Placental pericyte (primary cell): ENCODE data around the gene HNRNPL. TPM values are rescaled to one million over a fixed set of nuclear protein-coding genes. Genes with fewer than 3 reads are reported as not detected.

Experiments used
- small RNA-seq: library from RNA; depleted of rRNA; stranded (forward); fragments of <200 nt; gene quantifications from one replicate; pipeline ENCODE3, GENCODE V24; 2012; ENCODE audit warnings: low replicate concordance
- total RNA-seq: library from RNA; depleted of rRNA; stranded (reverse); fragments of >200 nt; gene quantifications from 2 replicates; pipeline ENCODE4 v1.2.3, GENCODE V29; 2012

Gene HNRNPL
- 218 and 397 TPM in 2 replicates for total RNA-seq

DNA sequence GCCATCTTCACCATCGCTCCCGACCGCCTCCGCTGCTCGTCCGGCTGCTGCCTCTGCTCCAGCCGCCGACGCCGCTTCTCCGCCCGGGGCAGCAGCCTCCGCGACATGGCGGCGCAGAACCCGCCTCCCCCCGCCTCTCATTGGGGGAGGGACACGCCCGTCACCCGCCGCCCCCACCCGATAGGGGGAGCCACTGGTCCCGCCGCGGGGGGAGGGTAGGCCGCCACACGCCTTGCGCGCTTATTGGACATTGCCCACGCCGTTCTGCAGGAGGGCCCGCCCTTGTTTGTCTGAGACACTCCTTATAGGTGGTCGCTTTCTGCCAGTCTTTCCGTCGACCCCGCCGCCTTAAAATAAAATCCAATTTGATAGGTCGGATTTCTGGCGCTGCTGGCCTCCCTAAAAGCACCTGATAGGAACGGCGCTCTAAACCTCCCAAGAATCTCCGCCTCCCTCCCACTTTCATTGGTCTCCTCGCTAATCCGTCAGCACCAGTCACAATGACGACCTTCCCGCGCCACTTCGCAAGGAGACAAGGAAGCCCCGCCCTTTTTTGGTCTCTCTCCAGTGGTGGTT, at the start of gene HNRNPL:
Gene HNRNPL (minus strand): TSS at position 127 of the 576 bp plus-strand sequence. CDS start 20 bp downstream, at position 107.

GRCh38 chr19:38877781-38878574, 28.2 kb upstream of the HNRNPL start, which contains the start of gene RINL:
Gene RINL (minus strand): TSS chr19:38878275. CDS start chr19:38876742, 1,533 bp downstream.

DNA sequence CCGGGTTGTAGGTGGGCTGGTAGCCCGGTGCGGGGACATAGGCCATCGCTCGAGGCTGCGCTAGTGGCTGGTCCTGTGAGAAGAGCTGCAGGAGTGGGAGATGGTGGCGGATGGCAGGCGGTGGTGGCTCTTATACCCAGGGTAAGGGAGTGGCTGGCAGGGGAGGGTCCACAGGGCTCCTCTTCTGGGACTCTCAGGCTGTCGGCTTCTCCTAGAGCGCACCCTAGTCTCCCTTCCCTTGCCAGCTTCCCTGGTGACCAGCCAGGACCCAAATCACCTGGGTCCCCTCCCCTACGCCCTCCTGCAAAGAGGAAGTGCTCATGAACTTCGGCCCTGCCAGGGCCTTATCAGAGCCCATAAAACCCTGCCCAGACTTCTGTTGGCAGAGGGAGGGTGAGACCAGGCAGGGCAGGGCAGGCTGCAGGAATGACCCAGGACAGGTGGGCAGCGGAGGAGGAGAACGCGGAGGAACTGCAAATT, 36.9 kb downstream of the HNRNPL start, which contains the start of gene LGALS4:
Gene LGALS4 (minus strand): TSS at position 105 of the 480 bp plus-strand sequence. CDS start 59 bp downstream, at position 46.

GRCh38 chr19:38788478-38789243, 61.1 kb downstream of the HNRNPL start, which contains the start of gene LGALS7B:
Gene LGALS7B (plus strand): TSS chr19:38789200. CDS start chr19:38789227, 27 bp downstream.

Small RNAs within 50 kb of the gene (small RNA-seq; reads per million reads assigned to genes)
- not detected for gene RNU6-140P

Other genes with a start within 250 kb of the HNRNPL start
- gene MAP4K1, start 232.0 kb downstream of the HNRNPL start, total RNA-seq = 0.22 and 0.72 TPM in 2 replicates
- gene EIF3K, start 230.8 kb downstream of the HNRNPL start, total RNA-seq = 425 and 690 TPM in 2 replicates
- gene ACTN4, start 202.3 kb downstream of the HNRNPL start, total RNA-seq = 250 and 739 TPM in 2 replicates
- gene CAPN12, start 105.5 kb downstream of the HNRNPL start, total RNA-seq = 0.22 TPM in 1 of 2 replicates, not detected in the other
- gene LGALS7, start 76.5 kb downstream of the HNRNPL start, total RNA-seq = not detected in 2 replicates
- not detected in 2 replicates for gene LGALS7B, start 60.8 kb downstream of the HNRNPL start, total RNA-seq
- gene LGALS4, start 37.0 kb downstream of the HNRNPL start, total RNA-seq = not detected in 2 replicates
- 21.8 and 57.1 TPM in 2 replicates for gene ECH1, start 18.2 kb downstream of the HNRNPL start, total RNA-seq
- gene RINL, start 28.3 kb upstream of the HNRNPL start, total RNA-seq = 1.0 and 1.8 TPM in 2 replicates
- gene SIRT2, start 49.6 kb upstream of the HNRNPL start, total RNA-seq = 59.0 and 63.7 TPM in 2 replicates
- gene NFKBIB, start 50.0 kb upstream of the HNRNPL start, total RNA-seq = 18.9 and 25.2 TPM in 2 replicates
- not detected in 2 replicates for gene CCER2, start 62.2 kb upstream of the HNRNPL start, total RNA-seq
- gene SARS2, start 80.8 kb upstream of the HNRNPL start, total RNA-seq = 22.5 and 29.3 TPM in 2 replicates
- gene MRPS12, start 81.0 kb upstream of the HNRNPL start, total RNA-seq = 24.9 and 39.2 TPM in 2 replicates
- gene FBXO17, start 125.8 kb upstream of the HNRNPL start, total RNA-seq = 13.8 and 24.1 TPM in 2 replicates
- gene FBXO27, start 182.6 kb upstream of the HNRNPL start, total RNA-seq = 3.3 and 3.7 TPM in 2 replicates
- gene ACP7, start 234.4 kb upstream of the HNRNPL start, total RNA-seq = not detected in 2 replicates